A673 (cell line): ENCODE results near the gene ITGA11. TPM values are rescaled to one million over a fixed set of nuclear protein-coding genes. Genes with fewer than 3 reads are reported as not detected.

Experiments
- BruUV-seq: library from RNA; stranded (reverse); fragments of 400-500 nt; replicated peaks from 2 replicates; lab custom pipeline; 2021; lab: Mats Ljungman, UMichigan
- CTCF ChIA-PET: fragments of 300-600 bp; sonication (Branson Sonifier 250); formaldehyde crosslinking; loops from one replicate; lab custom pipeline; 2022; ENCODE audit warnings: antibody characterized with exemption; lab: Charles Lee
- POLR2A ChIA-PET: fragments of 300-600 bp; sonication (Branson Sonifier 250); formaldehyde crosslinking; loops from one replicate; lab custom pipeline; 2022; ENCODE audit warnings: antibody characterized with exemption; ENCODE audit not compliant: low non-redundant PET; lab: Charles Lee
- DNase-seq: peaks from one replicate; pipeline ENCODE4 v3.0.0-alpha.2; 2015; ENCODE audit warnings: low spot score
- H3K27ac ChIP-seq: fragments of 200-600 bp; sonication (generic); 2 replicates; pipeline ENCODE4 v1.5.1; 2016; ENCODE audit warnings: mixed run types, low read depth, mild to moderate bottlenecking, mixed read lengths, antibody characterized with exemption, low read length; ENCODE audit not compliant: poor library complexity, severe bottlenecking
- H3K27me3 ChIP-seq: fragments of 200-600 bp; sonication (generic); replicated peaks from 2 replicates; pipeline ENCODE4 v1.6.1; 2017; ENCODE audit warnings: mixed run types, low read depth, mild to moderate bottlenecking, mixed read lengths, antibody characterized with exemption, low read length; ENCODE audit not compliant: insufficient read depth, poor library complexity
- H3K36me3 ChIP-seq: fragments of 200-600 bp; sonication (generic); 2 replicates; pipeline ENCODE4 v1.6.1; 2016; ENCODE audit warnings: mixed run types, mild to moderate bottlenecking, mixed read lengths, antibody characterized with exemption, low read length; ENCODE audit not compliant: insufficient read depth, poor library complexity, severe bottlenecking
- H3K4me1 ChIP-seq: fragments of 200-600 bp; sonication (generic); 2 replicates; pipeline ENCODE4 v1.6.1; 2017; ENCODE audit warnings: mixed run types, mild to moderate bottlenecking, mixed read lengths, antibody characterized with exemption, low read length; ENCODE audit not compliant: insufficient read depth, poor library complexity, severe bottlenecking
- H3K4me3 ChIP-seq: fragments of 200-600 bp; sonication (generic); 2 replicates; pipeline ENCODE4 v1.5.1; 2016; ENCODE audit warnings: low read depth, mixed run types, mild to moderate bottlenecking, mixed read lengths, low read length; ENCODE audit not compliant: poor library complexity, severe bottlenecking
- H3K9me3 ChIP-seq: fragments of 200-600 bp; sonication (generic); 2 replicates; pipeline ENCODE4 v1.6.1; 2016; ENCODE audit warnings: mixed run types, low read depth, mild to moderate bottlenecking, mixed read lengths, antibody characterized with exemption, low read length; ENCODE audit not compliant: poor library complexity, severe bottlenecking
- EZH2 ChIP-seq: fragments of 200-600 bp; sonication (generic); IDR thresholded peaks from 2 replicates; pipeline ENCODE4 v1.6.1; 2017; ENCODE audit warnings: borderline replicate concordance, low read depth, mild to moderate bottlenecking, mixed read lengths, antibody characterized with exemption, low read length; ENCODE audit not compliant: poor library complexity, severe bottlenecking
- intact Hi-C: fragments of 100-400 bp; cut with micrococcal nuclease; formaldehyde crosslinking; loops from one replicate; pipeline ENCODE4 v1.10.0; 2022; ENCODE audit not compliant: unreplicated experiment
- total RNA-seq: library from RNA; stranded (reverse); gene quantifications from 2 replicates; pipeline ENCODE4 v1.2.3, GENCODE V29; 2021
- TF ChIP-seq, protein P1 (sequence below): fragments of 300-800, 200-600 bp; sonication (generic); conservative IDR thresholded peaks from 2 replicates; pipeline ENCODE4 v1.5.1; 2017; ENCODE audit warnings: low read depth, mild to moderate bottlenecking, antibody characterized with exemption, low read length, moderate library complexity, mixed read lengths

The ITGA11 gene
- total RNA-seq, 1 experiment from 2014 or later, result 0.45 TPM

DNA sequence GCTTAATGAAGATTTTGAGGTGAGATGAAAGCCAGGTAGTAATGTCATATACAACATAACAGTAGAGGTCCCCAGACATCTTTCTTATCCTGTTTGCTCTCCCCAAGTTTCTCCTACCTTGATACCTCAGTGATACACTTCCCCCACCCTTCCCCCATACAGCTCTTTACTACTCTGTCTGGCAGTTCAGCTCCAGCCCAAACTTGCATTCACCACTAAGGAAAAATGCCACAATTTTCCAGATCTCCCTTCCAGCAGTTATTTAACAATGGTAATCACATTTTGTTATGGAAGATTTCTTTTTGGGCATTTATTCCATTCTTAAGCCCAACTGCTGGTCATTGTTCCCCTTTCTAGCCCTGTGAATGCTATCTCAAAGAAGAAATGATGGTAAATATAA, 34.9 kb upstream of the ITGA11 start:
- Histone ChIP-seq H3K36me3 (no peaks in the 10 kb centered on the region), H3K27me3 (no peaks in the 10 kb centered on the region), H3K4me1 (no peaks in the 10 kb centered on the region), H3K9me3 (no peaks in the 10 kb centered on the region), H3K27ac (no peak overlapping the region), H3K4me3 (no peak overlapping the region)
- DNase-seq, result no peak
- POLR2A ChIA-PET, result no interaction called here
- CTCF ChIA-PET, result no interaction called here
- no TSS peak for BruUV-seq
- intact Hi-C loops, result no loop called here
- no peak for TF ChIP-seq EZH2
- TF ChIP-seq, protein P1, sequence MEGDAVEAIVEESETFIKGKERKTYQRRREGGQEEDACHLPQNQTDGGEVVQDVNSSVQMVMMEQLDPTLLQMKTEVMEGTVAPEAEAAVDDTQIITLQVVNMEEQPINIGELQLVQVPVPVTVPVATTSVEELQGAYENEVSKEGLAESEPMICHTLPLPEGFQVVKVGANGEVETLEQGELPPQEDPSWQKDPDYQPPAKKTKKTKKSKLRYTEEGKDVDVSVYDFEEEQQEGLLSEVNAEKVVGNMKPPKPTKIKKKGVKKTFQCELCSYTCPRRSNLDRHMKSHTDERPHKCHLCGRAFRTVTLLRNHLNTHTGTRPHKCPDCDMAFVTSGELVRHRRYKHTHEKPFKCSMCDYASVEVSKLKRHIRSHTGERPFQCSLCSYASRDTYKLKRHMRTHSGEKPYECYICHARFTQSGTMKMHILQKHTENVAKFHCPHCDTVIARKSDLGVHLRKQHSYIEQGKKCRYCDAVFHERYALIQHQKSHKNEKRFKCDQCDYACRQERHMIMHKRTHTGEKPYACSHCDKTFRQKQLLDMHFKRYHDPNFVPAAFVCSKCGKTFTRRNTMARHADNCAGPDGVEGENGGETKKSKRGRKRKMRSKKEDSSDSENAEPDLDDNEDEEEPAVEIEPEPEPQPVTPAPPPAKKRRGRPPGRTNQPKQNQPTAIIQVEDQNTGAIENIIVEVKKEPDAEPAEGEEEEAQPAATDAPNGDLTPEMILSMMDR, result no peak

DNA sequence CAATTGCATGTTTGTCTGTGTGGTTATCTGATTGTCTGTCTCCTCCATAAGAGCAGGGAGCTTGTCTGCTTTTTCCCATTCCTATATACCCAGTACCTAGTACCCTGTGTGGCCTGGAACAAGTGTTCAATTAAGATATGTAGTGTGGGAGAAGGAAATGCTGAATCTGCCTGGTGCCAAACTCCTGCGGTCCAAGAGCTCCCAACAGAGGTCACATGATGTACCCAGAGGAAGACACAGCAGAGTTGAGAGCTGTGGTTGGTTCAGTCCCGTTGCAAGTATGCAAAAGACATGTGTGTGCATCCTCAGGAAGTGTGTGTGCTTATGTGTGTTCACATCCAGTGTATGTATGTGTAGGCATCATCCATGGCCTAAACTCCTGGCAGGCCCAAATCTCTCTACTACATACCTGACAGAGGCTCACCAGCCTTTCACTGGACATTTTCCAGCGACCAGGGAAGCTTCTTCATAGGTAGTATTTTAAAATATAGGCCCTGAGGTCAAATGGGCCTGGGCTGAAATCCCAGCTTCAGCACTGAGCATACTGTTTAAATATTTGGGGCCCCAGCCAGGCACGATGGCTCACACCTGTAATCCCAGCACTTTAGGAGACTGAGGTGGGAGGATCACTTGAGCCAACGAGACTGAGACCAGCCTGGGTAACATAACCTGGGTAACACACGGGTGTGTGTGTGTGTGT, 34.0 kb upstream of the ITGA11 start:
- no peaks in the 10 kb centered on the region for H3K36me3 ChIP-seq
- H3K4me1 ChIP-seq, result no peaks in the 10 kb centered on the region
- no peaks in the 10 kb centered on the region for H3K9me3 ChIP-seq
- no peak for TF ChIP-seq EZH2
- TF ChIP-seq, protein P1, result no peak
- no TSS peak for BruUV-seq
- H3K27me3 ChIP-seq, result no peaks in the 10 kb centered on the region
- CTCF ChIA-PET, result no interaction called here
- H3K4me3 ChIP-seq, result no peak overlapping the region
- intact Hi-C loops, result no loop called here
- H3K27ac ChIP-seq, result no peak overlapping the region
- no peak for DNase-seq
- POLR2A ChIA-PET, result no interaction called here

DNA sequence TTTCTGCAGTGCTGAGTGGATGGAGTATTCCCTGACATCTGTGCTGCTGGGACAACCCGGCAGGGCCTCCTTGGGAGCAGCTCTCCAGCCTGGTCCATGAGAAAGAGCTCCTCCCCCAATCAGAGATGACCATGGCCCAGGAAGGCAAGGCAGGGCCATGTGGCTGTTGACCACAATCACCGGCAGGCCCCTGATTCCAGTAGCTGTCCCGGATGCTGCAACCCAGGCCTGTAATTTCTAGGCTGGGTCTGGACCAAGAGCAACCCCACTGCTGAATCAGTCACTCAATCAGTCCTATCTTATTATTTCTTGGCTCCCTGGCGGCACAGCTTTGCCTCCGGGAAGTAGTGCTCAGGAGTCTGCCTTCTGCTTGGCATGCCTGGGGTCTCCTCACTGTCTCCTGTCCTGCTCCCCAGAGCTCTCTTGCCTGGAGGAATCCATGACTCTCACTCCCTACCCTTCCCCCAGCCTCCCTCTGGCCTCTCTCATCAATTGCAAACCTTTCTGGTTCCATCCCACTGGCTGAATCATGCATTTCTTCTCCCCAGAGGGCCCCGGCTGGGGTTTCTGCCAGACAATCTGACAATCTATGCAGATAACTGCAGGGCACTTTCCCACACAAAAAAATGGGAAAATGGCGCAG, 32.6 kb upstream of the ITGA11 start:
- DNase-seq, result peak; percentile 30
- H3K9me3 ChIP-seq, result peaks cover 5% of the 10 kb centered on the region
- H3K27ac ChIP-seq, result no peak overlapping the region
- BruUV-seq, result no TSS peak
- intact Hi-C loops, result no loop called here
- no peak overlapping the region for H3K4me3 ChIP-seq
- H3K36me3 ChIP-seq, result no peaks in the 10 kb centered on the region
- CTCF ChIA-PET, result no interaction called here
- no peaks in the 10 kb centered on the region for H3K4me1 ChIP-seq
- no peak for TF ChIP-seq EZH2
- TF ChIP-seq, protein P1, result no peak
- no peaks in the 10 kb centered on the region for H3K27me3 ChIP-seq
- POLR2A ChIA-PET, result no interaction called here
